Left forelimb (tissue), 1 donor: ENCODE results near the gene KRTAP19-4.
"Not testable (repeated sequence)": the region's sequence is repeated elsewhere in the genome, so short reads cannot be mapped to it uniquely, and the experiment has no call there.

Experiments used
- DNase-seq: peaks from one replicate; pipeline ENCODE4 v3.0.0-alpha.2; 2018; ENCODE audit warnings: low spot score

KRTAP19-4 gene

GRCh38 chr21:30497065-30497464 lies at the start of gene KRTAP19-4:
Gene KRTAP19-4 (minus strand): TSS chr21:30497165. CDS start chr21:30497110, 55 bp downstream.
- DNase-seq = no peak

GRCh38 chr21:30541764-30542163 lies 44.8 kb upstream of the KRTAP19-4 start, which contains the start of gene KRTAP19-6:
Gene KRTAP19-6 (minus strand): TSS chr21:30541864. CDS start chr21:30541833, 31 bp downstream.
- DNase-seq = no peak

GRCh38 chr21:30518876-30519275 lies 21.9 kb upstream of the KRTAP19-4 start:
- no peak for DNase-seq

GRCh38 chr21:30515681-30516080 lies 18.7 kb upstream of the KRTAP19-4 start:
- no peak for DNase-seq

GRCh38 chr21:30505621-30506205 lies 8.7 kb upstream of the KRTAP19-4 start:
- DNase-seq = not testable (repeated sequence)

GRCh38 chr21:30502041-30502440 lies 5.1 kb upstream of the KRTAP19-4 start, which contains the start of gene KRTAP19-5:
Gene KRTAP19-5 (minus strand): TSS chr21:30502141. CDS start chr21:30502090, 51 bp downstream.
- no peak for DNase-seq

GRCh38 chr21:30491963-30492428 lies 5.0 kb downstream of the KRTAP19-4 start, which contains the start of gene KRTAP19-3:
Gene KRTAP19-3 (minus strand): TSS chr21:30492013. CDS start chr21:30491957, 56 bp downstream.
- no peak for DNase-seq

GRCh38 chr21:30487336-30487735 lies 9.6 kb downstream of the KRTAP19-4 start, which contains the start of gene KRTAP19-2:
Gene KRTAP19-2 (minus strand): TSS chr21:30487436. CDS start chr21:30487348, 88 bp downstream.
- DNase-seq = no peak

GRCh38 chr21:30486180-30486579 lies 10.8 kb downstream of the KRTAP19-4 start:
- no peak for DNase-seq

GRCh38 chr21:30482130-30482529 lies 14.8 kb downstream of the KRTAP19-4 start:
- DNase-seq = no peak

GRCh38 chr21:30480145-30480544 lies 16.8 kb downstream of the KRTAP19-4 start, which contains the start of gene KRTAP19-1:
Gene KRTAP19-1 (minus strand): TSS chr21:30480367. CDS start chr21:30480317, 50 bp downstream.
- DNase-seq = no peak

GRCh38 chr21:30479259-30479658 lies 17.7 kb downstream of the KRTAP19-4 start:
- DNase-seq = no peak

GRCh38 chr21:30478004-30478403 lies 19.0 kb downstream of the KRTAP19-4 start:
- no peak for DNase-seq

GRCh38 chr21:30468900-30469714 lies 27.9 kb downstream of the KRTAP19-4 start:
- DNase-seq = no peak

GRCh38 chr21:30463713-30464112 lies 33.3 kb downstream of the KRTAP19-4 start:
- no peak for DNase-seq

GRCh38 chr21:30448514-30448913 lies 48.5 kb downstream of the KRTAP19-4 start:
- DNase-seq = no peak

GRCh38 chr21:30447056-30447455 lies 49.9 kb downstream of the KRTAP19-4 start:
- no peak for DNase-seq
